ENCODE measurements around the gene CAPZA2.

Gene CAPZA2

DNA sequence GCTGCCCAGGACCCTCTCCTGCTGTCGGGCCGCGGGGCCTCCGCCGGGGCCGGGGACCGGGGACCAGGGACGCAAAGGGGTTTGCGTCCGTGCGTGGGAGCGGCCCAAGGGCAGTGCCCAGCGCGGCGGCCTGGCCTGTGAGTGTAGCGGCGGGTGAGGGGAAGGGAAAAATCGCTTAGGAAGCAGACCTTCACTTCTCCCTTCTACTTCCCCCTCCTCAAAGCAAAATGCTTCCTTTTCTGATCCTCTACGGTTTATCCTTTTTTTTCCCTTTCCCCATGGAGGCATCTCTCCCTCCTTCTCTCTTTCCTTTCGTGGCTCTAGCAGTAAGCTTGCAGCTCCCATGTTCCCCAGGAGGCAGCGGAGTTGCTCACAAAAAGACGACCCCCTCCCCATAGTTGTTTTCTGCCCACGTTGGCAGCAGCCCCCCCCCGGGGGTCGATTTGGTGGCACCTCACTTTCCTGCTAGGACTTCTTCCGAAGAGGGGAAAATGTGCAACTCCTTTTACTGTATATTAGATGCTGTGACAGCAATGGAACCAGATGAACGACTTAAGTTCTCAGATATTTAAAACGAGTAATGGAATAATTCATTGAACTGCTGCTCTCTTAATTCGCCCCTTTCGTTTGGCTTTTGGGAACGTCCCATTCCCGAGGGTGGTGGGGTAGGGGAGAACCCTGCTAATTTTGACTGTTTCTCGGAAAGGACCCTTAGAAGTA, 724 bp downstream of the CAPZA2 start:
- DNase-seq, result peak; percentile 19

DNA sequence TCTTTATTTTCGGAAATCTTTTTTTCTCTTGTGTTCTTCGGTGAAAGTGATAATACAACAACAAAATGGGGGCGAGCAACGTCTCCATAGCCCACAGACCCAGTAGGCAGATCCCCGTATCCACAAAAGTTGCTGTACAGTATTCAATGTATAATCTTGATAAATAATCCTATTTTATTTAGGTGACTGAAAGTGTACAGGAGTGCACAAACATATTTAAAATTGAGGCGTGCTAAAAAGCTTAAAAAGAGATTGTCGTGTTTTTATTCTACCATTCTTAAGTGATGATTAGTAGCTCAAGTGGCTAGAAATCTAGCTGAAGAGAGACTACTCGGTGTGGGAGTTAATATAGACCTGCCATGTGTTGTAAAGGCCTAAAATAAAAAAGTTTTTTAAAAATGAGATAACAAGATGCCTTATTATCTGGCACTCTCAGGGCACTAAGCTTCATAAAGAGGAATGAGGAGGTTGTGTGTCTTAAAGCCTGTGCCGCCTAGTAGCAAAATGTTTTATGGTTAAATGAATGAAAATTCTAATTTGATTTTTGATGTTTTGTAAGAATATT, 1.6 kb downstream of the CAPZA2 start:
- no peak for DNase-seq

DNA sequence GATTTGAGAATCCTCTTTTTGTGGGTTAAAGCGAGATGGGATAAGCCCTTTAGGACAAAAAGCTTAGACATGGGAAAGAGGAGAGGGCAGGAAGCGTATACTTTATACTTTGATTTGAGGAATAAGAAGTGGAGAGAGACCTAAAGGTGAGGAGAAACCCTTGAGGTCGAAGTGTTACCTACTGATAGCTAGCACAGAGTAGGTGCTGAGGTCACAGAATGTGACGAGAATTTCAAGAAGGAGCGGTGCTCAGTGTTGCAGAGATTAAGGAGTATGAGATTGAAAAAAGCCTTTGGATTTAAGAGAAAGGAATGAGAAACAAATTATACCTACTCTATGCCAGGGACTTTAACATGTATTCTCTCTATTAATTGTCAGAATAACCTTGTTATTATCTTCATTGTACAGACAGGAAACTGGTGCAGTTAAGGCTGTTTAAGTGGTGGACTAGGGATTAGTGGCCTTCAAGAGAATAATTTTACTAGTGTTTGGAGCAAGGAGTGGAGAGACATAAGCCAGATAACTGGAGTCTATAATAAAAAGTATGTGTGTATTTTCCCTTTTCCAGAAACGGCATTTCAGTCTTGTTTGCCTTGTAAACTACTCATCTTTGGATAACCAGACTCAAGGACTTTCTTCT, 8.8 kb downstream of the CAPZA2 start:
- DNase-seq, result no peak

DNA sequence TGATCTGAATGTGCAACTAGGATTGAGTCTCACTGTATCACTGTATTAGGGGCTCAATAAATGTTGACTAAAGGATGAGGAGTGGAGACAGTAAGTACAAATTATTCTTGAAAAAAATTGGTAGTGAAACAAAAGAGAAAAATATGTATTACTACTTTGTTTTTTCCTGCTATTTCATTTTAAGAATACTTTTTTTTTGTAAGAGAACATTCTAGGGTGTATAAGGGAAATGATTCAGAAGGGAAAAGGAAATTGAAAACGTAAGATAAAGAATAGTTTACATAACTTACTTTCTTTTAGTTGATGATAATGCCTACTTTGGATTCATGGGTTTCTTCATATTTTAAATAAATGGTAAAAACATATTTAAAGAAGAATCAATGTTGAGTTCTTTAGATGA, 9.6 kb downstream of the CAPZA2 start:
- DNase-seq, result no peak

DNA sequence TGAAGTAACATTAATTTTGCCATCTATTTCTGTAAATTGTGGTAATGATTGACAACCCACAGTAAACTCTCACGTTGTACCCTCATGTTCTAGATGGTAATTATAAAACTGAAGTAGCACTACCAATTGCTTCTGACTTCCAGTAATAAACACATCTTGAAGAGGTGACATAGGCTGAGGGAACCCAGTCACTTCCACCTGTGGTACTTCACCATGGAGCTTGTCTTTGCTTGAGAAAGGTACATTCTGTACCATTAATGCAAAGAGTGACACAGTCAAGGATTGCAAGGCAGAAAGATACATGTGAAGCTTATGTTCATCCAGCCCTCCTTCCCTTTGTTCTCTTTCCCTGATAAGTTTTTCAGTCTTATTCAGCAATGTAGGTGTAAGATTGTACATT, 11.2 kb downstream of the CAPZA2 start:
- DNase-seq, result no peak

DNA sequence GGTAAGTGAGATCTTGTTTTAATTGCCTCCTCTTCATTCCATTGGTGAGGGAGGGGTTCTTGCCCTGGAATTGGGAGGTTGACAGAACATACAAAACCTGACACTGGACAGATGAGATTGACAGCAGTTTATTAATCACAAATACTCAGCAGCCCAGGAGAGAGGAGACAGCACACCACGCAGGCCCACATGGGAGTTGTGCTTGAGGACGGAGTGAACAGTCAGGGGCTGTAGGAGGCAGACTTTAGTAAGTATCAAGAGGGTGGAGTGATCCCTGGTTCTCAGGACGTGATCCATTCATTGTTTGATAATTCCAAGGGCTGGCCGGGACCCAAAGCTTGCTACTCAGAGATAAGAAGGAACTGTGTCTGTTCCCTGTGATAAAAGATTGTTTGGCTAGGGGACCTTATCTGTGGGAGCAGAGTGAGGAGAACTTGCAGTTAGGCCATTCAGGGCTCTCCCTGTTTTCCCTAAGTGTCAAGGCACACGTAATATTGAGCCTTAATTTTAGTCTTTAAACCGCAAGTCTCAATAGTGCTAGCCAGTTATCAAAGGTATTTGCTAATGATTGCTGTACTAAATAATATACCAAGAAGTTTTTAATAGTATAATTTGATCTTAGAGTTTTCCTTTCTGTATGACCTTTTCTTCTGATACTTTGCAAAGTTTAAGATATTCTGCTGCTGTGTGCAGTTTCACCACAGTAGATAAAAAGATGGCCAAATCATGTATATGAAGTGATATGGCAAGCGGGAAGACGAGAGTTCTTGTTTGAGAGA, 14.5 kb downstream of the CAPZA2 start:
- no peak for DNase-seq

DNA sequence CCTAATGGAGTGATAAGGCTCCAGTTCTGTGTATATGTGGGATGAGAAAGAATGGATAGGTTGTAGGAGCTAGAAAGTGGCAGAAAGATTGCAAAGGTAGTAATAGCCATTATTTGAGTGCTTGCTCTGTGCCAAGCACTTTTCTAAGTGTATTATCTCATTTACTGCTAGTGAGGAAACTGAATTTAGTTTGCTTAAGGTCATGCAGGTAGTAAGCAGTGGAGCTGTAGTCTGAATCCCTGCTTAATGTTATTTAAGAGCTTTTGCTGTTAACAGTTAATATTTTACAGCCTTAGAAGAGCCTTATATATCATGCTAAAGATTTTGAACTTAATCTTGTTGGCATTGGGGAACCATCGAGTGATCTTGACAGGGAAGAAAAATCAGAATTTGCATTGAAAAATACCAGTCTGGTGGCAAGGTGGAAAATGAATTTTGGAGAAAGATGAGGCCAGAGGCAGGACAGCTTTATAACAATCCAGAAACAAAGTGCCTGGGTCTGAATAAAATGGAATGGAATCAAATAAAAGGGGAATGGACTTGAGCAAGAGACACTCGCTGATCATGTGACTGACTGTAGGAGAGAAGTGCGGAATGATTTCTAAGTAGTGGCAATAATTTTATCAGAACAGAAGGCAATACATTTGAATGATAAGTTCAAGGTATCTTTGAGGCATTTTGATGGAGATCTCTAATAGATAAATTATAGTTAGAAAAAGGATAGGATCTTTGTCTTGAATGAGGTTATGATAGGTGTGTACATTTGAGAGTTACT, 15.2 kb downstream of the CAPZA2 start:
- DNase-seq, result no peak

DNA sequence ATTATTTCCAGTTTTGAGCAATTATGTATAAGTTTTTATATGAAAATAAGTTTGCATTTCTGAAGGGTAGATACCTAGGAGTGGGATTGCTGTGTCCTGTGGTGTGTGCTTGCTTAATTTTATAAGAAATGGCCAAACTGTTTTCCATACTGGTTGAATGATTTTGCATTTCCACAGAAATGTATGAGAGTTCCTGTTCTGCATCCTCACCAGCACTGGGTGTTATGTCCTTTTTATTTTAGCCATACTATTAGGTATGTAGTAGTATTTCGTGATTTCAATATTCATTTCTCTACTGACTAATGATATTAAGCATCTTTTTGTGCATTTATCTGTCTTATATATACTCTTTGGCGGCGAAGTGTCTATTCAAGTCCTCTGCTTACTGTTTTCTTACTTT, 22.3 kb downstream of the CAPZA2 start:
- DNase-seq, result no peak

DNA sequence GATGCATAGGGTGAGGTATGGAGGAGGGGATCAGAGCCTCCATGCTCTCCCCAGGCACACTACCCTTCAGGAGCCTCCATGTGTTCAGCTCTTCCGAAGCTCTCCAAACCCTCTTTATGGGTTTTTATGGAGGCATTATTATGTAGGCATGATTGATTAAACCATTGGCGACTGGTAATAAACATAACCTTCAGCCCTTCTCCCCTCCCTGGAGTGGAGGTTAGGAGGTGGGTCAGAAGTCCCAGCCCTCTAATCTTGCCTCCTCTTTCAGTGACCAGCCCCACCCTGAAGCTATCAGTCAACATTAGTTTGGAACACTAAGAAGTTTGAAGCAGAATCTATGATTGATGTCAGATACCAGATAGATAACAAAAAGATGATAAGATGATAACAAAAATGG, 23.3 kb downstream of the CAPZA2 start:
- DNase-seq, result no peak

DNA sequence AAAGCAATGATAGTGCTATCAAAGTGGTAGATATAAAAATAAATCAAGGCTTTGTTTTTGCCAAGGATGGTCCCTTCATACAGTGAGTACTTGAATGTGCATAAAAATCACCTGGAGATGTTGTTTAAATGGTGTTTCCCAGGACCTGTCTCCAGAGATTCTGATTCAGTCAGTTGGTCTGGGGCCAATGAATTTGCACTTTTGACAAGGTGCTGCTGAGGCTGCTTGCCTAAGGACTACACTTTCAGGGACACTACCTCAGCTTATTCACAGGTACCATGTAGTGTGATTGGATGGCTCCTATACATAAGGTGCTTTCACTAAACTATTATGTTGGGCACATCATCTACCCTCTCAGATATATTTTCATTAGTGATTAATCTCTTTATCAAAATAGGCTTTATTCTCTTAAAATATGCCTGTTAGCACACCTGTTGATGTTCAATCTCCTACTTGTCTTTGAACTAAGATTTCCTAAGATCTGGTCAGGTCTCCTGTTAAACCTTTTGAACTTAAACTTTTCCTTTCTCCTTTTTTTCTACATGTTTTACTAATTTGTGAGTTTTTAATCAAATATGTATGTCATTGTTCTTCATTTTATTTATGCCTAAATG, 24.3 kb downstream of the CAPZA2 start:
- no peak for DNase-seq

DNA sequence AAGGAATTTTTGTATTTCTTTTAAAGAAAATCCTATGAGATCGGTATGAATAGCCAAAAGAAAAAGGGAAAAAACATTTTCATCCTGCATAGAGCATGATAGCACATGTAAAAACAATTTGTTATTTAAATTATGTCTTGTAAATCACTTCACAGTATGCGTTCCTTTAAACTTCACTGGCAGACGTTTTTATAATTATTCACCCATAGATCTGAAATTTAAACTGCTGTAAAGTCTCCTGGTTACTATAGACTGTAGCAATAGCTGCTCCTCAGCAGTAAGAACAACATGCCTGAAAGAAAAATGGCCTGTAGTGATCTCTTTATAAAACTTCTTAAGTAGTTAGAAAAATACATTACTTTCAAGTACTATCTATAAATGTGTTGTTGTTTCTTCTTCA, 26.5 kb downstream of the CAPZA2 start:
- no peak for DNase-seq

DNA sequence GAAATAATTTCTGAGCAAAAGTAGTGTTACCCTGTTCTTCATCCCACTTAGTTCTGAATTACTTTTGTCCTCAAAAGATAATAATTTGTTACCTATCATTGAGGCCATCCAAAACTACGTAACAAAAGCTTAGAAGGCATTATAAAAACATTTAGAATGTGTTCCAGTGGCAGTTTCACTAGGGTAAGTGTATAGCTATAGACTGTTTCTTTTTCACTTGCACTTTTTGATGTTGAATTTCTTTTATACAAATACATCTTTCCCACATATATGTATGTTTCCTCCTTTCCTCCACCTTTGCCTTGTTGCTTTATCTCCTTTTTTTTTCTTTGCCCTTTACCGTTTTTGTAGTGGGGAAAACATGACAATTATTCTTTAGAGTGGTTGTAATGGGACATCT, 33.5 kb downstream of the CAPZA2 start:
- DNase-seq, result no peak

DNA sequence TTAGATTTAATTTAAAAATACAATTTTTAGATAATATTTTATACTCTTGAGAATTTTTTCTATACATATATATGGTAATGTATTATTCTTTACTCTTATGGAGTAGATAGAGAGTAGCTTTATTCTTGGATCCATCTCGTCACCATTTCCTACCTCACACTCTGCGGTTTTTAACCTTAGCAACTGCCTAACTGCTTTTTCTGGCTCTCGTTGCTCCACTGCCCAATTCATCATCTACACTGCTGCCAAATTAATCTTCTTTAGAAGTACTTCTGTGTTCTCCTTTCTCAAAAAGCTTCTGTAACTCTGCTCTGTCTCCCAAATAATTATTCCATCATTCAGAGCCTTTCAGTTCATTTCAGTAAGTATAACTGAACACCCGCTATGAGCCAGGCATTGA, 35.3 kb downstream of the CAPZA2 start:
- no peak for DNase-seq

DNA sequence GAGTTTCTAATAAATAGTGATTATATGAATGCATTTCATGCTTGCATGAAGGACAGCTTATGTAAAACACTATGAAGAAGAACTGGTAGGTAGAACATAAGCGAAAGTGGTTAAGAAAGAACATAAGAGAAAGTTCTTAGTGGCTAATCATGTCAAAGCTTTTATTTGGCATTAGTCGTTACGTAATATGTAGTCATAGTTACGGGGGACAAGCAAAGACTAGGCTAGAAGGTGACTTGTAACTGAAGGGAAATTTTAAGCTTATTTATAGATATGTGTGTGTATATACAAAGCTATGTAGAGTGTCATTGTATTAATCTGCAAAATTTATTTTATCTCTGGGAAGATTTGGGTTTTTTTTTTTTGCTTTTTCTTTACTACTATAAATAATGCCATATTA, 36.9 kb downstream of the CAPZA2 start:
- no peak for DNase-seq

DNA sequence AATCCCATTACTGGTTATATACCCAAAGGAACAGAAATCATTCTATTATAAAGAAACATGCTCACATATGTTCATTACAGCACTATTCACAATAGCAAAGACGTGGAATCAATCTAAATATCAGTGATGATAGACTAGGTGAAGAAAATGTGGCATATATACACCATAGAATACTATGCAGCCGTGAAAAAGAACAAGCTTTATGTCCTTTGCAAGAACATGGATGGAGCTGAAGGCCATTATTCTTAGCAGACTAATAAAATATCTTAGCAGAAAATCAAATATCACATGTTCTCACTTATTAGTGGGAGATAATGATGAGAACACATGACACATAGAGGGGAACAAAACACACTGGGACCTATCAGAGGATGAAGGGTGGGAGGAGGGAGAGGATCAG, 38.8 kb downstream of the CAPZA2 start:
- DNase-seq, result no peak

DNA sequence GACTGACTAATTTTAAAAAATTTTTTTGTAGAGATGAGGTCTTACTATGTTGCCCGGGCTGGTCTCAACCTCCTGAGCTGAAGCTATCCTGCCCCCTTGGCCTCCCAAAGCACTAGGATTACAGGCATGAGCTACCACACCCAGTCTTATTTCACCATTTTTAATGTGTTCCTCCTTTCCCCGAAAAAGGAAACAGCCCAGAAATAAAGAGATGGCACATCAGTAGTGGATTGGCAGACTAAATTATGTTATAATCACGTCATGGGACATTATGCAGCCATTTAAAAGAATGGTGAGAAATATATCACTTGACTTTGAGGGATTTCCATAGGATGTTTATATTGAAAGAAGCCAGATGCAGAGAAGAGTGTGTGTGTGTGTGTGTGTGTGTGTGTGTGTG, 40.5 kb downstream of the CAPZA2 start:
- DNase-seq, result no peak

DNA sequence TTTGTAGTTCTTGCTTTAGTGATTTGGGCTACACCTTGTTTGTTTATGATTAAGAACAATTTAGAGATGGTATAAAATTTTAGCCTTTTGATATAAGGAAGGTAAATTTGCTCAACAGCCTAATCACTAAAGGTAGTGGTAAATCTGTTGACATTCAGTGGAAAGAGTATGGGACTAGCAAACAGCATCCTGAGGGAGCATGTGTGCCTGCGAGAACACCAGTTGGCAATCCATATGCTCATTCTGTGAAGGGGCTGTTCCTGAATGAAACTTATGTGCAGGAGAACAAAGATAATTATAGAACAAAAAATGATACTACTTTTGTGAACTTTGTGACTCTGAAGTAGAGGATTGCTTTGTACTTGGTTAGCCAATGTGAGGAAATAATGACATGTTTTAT, 44.0 kb downstream of the CAPZA2 start:
- no peak for DNase-seq

DNA sequence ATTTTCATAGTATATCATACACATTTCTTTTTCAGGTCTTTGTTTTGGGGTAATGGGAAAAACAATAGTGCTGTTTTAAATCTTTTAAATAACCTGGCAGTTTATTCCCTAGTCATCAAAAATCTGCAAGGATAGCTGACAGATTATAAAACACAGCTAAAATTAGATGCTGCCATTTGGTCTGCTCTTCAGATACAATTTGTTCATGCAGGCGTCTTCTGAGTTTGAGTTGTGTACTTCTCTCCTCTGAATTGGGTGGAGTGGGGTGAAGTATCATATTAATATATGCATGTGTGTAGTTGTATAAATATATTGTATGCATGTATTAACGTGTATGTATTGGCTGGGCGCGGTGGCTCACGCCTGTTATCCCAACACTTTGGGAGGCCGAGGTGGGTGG, 48.0 kb downstream of the CAPZA2 start:
- no peak for DNase-seq

DNA sequence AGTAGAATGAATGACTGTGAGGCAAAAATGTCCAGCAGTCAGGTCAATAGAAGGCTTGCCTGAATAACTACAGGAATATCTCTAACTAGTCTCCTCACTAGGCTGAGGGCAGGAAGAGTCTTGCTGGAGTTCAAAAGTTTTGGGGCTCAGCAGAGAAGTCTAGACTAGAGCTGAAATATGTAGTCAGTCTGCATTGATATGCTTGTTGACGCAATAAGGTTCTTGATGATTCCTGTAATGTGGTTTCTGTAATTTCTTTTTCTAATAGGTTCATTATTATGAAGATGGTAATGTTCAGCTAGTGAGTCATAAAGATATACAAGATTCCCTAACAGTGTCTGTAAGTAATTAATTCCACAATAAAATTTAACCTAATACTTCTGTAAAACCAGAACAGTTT, 49.4 kb downstream of the CAPZA2 start:
- peak; percentile 72 for DNase-seq

DNA sequence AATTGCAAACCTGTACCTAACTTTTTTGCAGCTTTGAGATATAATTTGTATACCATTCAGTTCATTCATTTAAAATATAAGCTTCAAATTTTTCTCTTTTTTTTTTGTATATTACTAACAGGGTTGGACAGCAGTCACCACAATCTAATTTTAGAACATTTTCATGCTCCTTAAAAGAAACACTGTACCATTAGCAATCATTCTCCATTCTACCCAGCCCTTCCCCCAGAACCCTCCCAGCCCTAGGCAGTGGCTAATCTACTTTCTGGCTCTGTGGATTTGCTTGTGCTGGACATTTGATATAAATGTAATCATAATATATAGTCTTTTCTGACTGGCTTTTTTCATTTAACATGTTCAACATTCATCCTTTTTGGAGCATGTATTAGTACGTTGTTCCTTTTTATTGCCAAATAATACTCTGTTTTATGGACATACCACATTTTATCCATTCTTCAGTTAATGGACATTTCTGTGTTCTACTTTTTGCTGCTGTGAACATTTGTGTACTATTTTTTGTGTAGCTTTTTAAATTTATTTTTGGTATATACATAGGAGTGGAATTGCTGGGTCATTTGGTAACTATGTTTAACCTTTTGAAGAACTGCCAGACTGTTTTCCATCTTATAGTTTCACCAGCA, 50.0 kb downstream of the CAPZA2 start:
- peak; percentile 27 for DNase-seq

DNA sequence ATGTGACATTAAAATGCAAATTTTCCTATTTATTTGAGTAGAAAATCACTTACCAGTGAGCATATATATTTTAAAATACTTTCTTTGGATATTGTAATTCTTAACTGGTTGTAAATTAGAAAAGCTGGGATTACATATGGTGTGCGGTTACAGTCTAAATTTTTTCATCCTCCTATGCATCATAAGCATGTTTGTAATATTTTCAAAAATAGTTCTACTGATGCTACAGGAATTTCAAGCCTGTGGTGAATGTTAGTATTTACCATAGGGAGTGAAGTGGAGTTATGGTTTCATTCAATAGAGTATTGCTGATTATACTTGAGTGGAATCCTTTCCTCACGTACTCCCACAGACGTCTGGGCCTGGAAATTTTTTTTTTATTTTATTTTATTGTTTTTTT, 56.3 kb downstream of the CAPZA2 start:
- peak; percentile 66 for DNase-seq

DNA sequence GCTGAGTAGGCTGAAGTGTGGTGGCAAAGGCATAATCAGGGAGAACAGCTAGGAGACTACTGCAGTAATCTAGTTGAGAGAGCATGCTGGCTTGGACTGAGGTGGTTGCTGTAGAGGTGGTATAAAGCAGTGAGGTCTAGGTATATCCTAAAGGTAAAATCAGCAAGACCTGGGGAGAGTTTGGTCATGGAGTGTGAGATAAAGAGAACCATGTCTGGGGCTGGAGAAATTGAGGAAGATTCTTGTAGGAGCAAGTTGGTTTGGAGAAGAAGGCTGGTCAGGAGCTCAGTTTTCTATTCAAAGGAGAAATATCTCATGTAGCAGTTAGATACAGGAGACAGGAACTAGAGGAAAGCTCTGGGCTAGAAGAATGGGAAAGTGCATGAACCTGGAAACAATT, 58.0 kb downstream of the CAPZA2 start:
- DNase-seq, result no peak

Data from fibroblast of skin of right quadriceps (primary cell).